ENCODE data around the gene TMEM191C.
A peak's percentile ranks its signal among the peaks of the same experiment; 100 is the strongest.
"Not testable (repeated sequence)": the region's sequence is repeated elsewhere in the genome, so short reads cannot be mapped to it uniquely, and the experiment has no call there.

TMEM191C gene

DNA sequence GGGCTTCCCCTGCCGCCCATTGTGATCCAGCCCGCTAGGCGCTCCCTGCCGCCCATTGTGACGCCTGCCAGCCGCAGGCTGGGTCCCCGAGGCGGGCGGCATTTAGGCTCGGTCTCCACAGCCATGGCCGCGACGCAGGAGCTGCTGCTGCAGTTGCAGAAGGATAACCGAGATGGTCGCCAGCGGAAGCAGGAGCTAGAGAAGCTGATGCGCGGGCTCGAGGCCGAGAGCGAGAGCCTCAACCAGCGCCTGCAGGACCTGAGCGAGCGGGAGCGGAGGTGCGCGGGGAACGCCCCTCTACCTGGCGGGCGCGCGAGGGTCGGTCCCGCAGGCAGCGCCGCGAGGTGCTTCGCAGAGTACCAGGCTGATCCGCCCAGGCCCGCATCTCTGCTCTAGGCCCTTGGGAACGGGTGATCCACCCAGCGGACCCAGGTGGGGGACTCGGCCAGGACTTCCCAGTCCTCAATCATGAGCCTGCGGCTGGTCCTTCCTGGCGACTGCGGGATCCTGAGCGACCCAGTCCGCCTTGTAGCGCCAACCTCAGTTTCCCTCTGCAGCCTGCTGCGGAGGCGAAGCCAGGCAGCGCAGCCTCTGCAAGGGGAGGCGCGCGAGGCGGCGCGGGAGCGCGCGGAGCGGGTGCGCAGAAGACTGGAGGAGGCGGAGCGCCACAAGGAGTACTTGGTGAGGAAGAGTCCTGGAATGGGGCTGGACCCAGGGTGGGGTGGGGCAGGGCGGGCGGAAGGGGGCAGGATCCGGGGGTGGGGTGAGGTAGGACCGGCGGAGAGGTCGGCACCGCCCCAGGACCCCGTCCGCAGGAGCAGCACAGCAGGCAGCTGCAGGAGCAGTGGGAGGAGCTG lies at the start of gene TMEM191C:
Gene TMEM191C, plus strand, starts transcription at position 51 of the 857 bp plus-strand sequence. Its CDS starts 73 bp downstream, at position 124.
- not testable (repeated sequence) for DNase-seq; H3K9me3 Mint-ChIP-seq; H3K36me3 Mint-ChIP-seq (ENCODE audit: low read depth); H3K27me3 Mint-ChIP-seq; H3K4me1 Mint-ChIP-seq (ENCODE audit: low read depth)
- peak within 1 kb of the TSS; percentile 89 for H3K27ac Mint-ChIP-seq
- peak within 1 kb of the TSS; percentile 78 for H3K4me3 Mint-ChIP-seq

DNA sequence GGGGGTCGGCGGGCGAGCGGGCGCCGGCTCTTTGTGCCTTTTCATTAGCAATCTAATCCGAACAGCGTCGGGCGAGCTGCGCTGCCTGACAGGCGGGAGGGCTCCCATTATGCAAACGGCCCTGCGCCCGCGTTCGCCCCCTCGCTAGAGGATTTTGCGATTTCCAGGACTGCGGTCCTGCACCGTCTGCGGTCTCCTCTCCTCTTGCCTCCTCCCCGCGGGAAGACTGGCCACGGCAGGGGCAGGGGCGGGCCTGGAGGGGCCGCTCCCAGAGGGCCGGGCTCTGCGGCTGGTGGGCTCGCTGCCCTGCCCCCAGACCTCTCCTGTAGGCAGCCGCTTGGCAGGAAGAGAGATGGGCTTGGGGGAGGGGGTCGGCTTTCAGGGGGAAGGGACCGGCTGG lies 49.3 kb upstream of the TMEM191C start:
- not testable (repeated sequence) for H3K4me1 Mint-ChIP-seq (ENCODE audit: low read depth); H3K9me3 Mint-ChIP-seq; H3K27ac Mint-ChIP-seq; H3K27me3 Mint-ChIP-seq; H3K36me3 Mint-ChIP-seq (ENCODE audit: low read depth)
- peak; percentile 44 for DNase-seq
- H3K4me3 Mint-ChIP-seq, result peak overlapping the region; percentile 63

DNA sequence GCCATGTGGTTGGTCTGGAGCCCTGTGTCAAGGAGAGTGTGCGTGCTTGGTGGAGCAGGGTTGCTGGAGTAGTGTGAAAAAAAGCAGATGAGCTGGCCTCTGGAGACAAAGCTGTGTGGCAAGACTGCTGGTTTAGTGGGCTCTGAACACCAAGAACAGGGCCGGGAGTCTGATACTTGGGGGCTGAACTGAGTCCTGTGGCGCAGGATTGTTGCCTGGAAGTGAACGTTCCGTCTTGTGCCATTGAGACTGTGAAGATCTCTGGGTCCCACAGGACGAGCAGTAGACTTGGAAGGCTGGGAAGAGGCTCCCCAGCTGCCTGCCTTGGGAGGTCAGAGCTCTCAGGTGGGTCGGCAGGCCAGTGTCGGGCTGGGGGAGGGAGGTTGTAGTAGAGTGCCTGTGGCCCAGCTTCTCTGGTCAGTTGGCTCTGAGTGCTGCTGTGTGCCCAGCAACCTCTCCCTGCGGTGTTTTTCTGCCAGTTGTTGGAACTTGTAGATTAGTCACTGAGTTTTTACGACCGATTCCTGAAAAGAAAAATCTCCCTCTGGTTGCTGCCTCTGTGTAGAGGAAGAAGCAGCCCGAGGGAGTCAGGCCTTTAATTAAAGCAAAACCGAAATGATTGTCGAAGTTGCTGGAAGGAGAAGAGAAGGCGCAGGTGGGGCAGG lies 48.1 kb upstream of the TMEM191C start:
- H3K27me3 Mint-ChIP-seq; H3K36me3 Mint-ChIP-seq (ENCODE audit: low read depth); DNase-seq; H3K4me3 Mint-ChIP-seq; H3K4me1 Mint-ChIP-seq (ENCODE audit: low read depth); H3K27ac Mint-ChIP-seq; H3K9me3 Mint-ChIP-seq: not testable (repeated sequence)

DNA sequence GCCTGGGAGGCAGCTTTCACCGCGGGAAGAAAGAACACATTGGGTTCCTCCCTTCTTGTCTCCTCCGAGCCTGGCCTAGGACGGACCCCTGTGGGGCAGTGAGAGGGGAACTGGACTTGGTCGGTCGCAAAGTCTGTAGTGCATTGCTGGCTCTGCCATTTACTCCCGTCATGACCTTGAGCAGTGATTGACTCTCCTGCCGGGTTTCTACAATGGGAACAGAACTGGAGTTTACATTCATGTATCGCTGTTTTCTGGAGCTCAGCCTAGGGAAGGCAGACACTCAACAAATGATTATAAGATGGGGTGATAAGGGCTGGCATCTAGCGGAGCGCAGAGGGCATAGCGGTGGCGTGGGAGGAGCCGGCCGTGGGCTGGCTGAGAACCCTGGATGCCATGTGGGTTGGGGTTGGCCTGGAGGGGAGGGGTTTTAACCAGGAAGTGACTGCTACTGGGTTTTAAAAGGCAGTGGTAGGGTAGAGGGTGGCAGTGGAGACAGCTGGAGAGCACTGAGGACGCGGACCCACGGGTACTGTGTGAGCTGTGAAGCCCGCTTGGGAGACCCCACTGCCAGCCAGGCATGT lies 46.9 kb upstream of the TMEM191C start:
- H3K27me3 Mint-ChIP-seq; H3K36me3 Mint-ChIP-seq (ENCODE audit: low read depth); H3K9me3 Mint-ChIP-seq; DNase-seq; H3K4me3 Mint-ChIP-seq; H3K27ac Mint-ChIP-seq; H3K4me1 Mint-ChIP-seq (ENCODE audit: low read depth): not testable (repeated sequence)

DNA sequence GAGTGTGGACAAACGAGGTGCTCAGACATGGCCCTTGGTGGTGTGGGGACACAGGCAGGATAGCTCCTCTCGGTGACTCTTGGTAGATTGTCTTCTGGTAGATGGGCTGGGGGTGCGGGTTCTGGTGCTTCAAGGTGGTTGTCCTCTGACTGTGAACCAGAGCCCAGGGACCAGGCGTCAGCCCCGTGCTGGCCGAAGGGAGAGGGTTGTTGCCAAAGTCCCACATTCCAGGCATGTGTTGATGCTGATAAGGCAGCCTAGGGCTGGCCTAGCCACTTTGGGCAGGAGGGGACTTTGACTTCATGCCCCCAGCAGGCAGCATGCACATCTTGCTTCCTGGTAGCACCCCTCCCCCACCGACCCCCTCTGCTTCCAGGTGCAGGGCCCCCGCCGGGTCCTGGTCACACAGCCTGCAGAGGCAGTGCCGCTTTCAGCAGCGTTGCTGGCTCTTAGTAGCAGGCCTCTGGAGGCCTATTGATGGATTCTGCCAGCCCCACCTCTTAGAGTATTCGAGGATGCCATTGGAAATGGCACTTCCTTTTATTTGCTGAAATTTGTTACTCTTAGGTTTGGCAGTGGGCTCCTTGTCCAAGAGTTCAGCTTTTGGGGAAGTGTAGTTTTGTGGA lies 43.0 kb upstream of the TMEM191C start:
- not testable (repeated sequence) for H3K4me1 Mint-ChIP-seq (ENCODE audit: low read depth); H3K9me3 Mint-ChIP-seq; H3K36me3 Mint-ChIP-seq (ENCODE audit: low read depth); H3K27me3 Mint-ChIP-seq; H3K4me3 Mint-ChIP-seq; H3K27ac Mint-ChIP-seq; DNase-seq

DNA sequence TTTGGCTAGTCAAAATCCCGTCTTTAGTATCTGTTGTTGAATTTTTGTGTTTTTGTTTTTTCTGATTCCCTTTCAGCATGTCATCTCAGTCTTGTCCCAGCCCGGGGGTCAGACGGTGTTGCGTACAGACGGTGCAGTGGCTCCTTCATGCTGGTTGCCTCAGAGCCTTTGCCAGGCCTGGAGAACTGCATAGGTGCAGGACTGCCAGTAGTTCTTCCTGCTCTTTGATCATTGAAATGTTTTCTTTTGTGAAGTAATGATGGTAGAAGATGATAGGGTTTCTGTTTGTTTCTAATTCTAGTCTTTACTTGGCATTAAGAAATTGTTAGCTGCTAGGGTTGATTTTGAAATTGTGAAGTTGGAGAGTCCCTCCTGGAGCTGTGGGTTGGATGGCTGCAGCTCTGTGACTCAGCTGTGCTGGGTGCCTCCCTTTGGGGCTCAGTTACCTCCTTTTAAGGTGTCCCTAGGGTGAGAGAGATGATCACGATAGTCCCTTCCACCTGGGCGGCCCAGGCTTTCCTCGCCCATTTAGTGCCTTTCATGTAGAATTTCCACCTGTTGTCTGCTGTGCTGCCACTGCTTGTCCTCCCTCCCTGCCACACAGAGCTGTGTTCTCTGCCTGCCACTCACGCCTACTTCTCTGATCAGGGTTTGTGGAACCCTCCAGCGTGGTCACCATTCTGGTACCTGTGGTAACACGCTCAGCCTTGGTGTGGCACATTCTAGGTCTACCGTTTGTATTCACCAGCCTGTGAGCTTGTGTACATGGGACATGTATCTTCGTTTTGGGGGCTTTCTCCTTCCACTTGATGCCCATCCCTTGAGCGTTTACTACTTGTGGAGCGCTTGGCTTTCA lies 32.6 kb upstream of the TMEM191C start:
- H3K27me3 Mint-ChIP-seq; H3K4me1 Mint-ChIP-seq (ENCODE audit: low read depth); H3K4me3 Mint-ChIP-seq; DNase-seq; H3K27ac Mint-ChIP-seq; H3K36me3 Mint-ChIP-seq (ENCODE audit: low read depth); H3K9me3 Mint-ChIP-seq: not testable (repeated sequence)

DNA sequence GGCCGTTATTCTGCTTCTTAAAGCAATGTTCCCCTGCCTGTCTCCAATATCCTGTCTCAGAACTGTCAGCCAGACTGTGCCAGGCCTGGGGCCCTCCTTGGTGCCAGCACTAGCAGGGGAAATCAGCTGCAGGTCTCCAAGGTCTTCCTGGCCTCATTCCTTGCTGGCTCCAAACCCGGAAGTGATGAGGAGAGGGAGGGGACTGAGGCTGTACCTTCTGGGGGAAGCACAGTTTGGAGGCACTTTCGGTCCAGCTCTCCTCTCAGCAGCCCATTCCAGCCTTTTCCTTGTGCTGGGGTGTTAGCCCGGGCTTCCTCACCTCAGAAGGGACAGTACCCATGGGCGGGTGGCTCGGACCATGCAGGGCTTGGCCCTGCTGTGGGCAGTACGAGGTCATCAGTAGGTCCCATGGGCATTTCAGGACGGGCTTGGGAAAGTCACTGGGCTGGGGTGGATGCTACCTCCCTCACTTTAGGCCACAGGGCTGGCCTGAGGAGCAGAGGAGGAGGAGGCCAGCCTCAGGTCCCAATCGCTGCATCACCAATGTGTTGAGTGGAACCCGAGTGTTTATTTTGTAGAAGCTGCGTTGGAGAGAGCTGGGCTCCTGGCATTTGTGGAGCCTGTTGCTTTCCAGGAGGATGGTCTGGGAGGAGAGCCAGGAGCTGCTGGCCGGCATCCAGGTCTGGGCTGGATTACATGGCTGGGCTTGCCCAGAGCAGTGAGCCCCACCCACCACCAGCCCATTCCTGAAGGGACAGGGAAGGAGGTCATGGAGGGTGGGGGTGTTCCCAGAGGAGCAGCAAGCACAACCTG lies 31.0 kb upstream of the TMEM191C start:
- H3K4me1 Mint-ChIP-seq (ENCODE audit: low read depth); DNase-seq; H3K36me3 Mint-ChIP-seq (ENCODE audit: low read depth); H3K4me3 Mint-ChIP-seq; H3K9me3 Mint-ChIP-seq; H3K27me3 Mint-ChIP-seq; H3K27ac Mint-ChIP-seq: not testable (repeated sequence)

DNA sequence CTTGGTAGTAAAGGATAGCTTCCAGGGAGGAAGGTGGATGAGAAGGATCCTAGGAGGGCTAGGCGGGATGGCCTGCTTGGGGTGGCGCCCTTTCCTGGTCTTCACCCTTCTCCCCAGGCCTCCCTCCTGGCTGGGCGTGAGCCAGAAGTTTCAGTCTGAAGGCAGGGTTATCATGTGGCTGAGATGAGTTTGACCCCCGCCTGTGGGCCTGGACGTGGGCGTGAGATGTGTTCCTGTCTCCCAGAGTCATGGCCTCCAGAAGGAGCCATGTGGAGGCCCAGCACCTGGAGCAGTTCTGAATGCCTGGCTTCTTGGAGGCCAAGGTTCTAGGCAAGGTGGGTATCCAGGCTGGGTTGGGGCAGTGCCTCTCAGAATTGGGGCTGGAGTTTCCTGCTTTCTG lies 29.2 kb upstream of the TMEM191C start:
- H3K27ac Mint-ChIP-seq; H3K36me3 Mint-ChIP-seq (ENCODE audit: low read depth): not testable (repeated sequence)

DNA sequence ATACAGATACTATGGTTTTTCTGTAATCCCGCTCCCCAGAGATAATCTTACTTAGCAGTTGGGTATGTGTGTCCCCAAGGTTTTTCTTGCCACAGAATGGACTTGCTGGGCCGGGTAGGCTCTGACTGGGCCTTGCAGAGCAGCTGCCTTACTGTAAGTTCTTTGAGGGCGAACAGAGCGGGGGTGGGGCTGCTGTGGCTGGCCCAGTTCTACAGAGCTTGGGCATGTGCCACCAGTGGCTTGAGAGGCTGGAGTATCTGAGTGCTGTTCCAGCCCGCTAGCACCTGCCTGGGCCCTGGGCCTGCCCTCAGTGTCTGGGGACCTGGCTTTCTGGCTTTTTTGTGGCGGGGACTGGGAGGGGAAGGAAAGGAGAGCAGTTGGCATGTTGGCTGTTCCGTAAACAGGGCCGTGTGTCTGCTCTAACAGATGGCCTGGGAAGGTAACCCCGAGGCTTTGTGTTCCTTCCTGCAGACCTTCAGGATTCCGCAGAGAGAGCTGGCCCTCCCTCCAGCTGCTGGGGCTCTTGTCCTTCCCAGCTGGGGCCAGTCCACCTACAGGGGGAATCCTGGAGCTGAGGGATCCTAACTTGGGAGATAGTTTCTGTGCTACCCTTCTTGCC lies 27.1 kb upstream of the TMEM191C start:
- H3K36me3 Mint-ChIP-seq (ENCODE audit: low read depth), result peaks cover 14% of the 10 kb centered on the region
- H3K27me3 Mint-ChIP-seq; H3K9me3 Mint-ChIP-seq; H3K4me1 Mint-ChIP-seq (ENCODE audit: low read depth); H3K27ac Mint-ChIP-seq; H3K4me3 Mint-ChIP-seq; DNase-seq: not testable (repeated sequence)

More for the DNA sequence above, 29.2 kb upstream of the TMEM191C start:
- DNase-seq; H3K4me1 Mint-ChIP-seq (ENCODE audit: low read depth); H3K27me3 Mint-ChIP-seq; H3K4me3 Mint-ChIP-seq; H3K9me3 Mint-ChIP-seq: not testable (repeated sequence)

DNA sequence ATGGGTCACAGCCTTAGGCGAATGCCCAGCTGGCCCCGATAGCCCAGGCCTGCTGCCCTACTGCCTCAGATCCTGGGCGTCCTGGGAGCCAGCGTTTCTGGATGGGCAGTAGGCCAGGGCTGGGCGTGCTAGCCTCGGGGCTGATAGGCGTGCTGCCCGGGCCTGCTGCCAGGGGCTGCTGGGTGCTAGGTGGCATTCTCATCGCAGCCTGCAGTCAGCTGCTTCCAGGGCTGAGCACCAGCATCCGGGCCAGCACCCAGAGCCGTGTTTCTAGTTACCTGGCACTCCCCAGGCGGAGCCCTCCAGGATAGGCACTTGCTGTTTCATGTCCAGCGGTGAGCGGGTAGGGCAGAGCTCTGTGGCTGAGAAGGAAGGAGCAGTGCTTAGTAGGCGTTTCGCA lies 26.5 kb upstream of the TMEM191C start:
- DNase-seq; H3K4me1 Mint-ChIP-seq (ENCODE audit: low read depth); H3K27ac Mint-ChIP-seq; H3K27me3 Mint-ChIP-seq; H3K9me3 Mint-ChIP-seq; H3K4me3 Mint-ChIP-seq: not testable (repeated sequence)
- peaks cover 15% of the 10 kb centered on the region for H3K36me3 Mint-ChIP-seq (ENCODE audit: low read depth)

DNA sequence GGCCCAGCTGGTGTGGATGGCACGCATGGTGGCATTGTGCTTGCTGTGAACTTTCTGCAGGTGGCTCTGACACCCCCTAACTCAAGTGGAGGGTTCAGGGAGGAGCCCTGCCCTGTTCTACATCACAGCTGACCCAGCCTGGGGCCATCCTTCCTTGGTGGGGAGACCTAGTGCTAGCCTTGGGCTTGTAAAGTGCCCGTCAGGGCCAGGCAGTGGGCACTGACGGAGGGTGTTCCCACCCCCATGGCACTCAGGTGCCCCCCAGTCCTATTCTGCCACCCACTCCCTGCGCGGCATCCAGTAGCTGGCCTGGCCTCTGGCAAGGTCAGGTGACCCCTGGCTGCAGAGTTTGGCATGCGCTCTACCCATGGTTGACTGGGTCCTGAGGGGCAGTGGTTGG lies 26.0 kb upstream of the TMEM191C start:
- H3K4me3 Mint-ChIP-seq; H3K4me1 Mint-ChIP-seq (ENCODE audit: low read depth); H3K9me3 Mint-ChIP-seq; H3K27ac Mint-ChIP-seq; H3K27me3 Mint-ChIP-seq: not testable (repeated sequence)
- DNase-seq, result peak; percentile 3
- H3K36me3 Mint-ChIP-seq (ENCODE audit: low read depth), result peaks cover 20% of the 10 kb centered on the region

DNA sequence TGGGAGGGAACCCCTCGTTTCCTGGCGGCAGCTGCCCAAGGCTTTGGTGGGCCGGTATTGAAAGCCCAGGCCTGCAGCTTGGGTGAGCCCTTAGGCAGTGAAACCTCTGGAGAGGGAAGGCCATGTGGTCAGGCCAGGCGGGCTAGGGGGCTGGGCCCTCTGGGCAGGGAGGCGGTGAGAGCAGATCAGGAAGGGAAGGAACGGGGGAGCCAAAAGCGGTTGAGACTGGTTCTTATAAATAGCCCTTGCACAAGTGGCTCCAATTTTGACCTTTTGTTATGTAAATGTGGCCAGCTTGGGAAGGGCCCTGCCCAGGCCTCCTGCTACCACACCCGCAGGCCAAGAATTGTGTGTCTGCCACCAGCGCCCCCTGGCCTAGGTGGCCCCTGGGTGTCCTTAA lies 25.1 kb upstream of the TMEM191C start:
- H3K27ac Mint-ChIP-seq; H3K4me1 Mint-ChIP-seq (ENCODE audit: low read depth); H3K27me3 Mint-ChIP-seq; DNase-seq; H3K4me3 Mint-ChIP-seq; H3K9me3 Mint-ChIP-seq: not testable (repeated sequence)
- H3K36me3 Mint-ChIP-seq (ENCODE audit: low read depth), result peaks cover 28% of the 10 kb centered on the region

DNA sequence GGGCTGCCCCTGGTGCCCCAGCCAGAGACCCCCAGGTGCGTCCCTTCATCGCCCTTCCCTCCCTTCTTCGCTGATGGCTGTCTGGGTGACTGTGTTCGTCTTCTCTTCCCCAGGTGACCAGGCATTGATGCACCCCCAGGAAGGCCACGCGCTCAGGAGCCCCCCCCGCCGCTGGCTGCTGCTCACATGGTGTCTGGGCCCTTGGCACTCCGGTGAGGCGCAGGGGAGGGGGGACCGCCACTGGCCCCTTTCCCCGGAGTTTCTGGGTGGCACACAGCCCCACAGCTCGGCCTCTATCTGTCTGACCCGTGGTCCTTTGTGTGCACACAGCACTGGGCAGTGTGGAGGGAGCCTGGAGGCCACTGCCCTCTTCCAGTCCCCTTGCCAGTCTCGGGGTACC lies 24.5 kb upstream of the TMEM191C start:
- H3K36me3 Mint-ChIP-seq (ENCODE audit: low read depth), result peaks cover 32% of the 10 kb centered on the region
- H3K9me3 Mint-ChIP-seq; DNase-seq; H3K4me3 Mint-ChIP-seq; H3K4me1 Mint-ChIP-seq (ENCODE audit: low read depth); H3K27me3 Mint-ChIP-seq; H3K27ac Mint-ChIP-seq: not testable (repeated sequence)

All from activated T-cell treated with anti-CD3 and anti-CD28 coated beads, Interleukin-2, amount 50 U/mL, for 24 hours (primary cell).